HTR-8/SVneo (cell line): Measurements from ENCODE around the gene RS1.

Experiments
- DNase-seq: peaks from one replicate; pipeline ENCODE4 v3.0.0; 2011; ENCODE audit warnings: low spot score, mixed read lengths; ENCODE audit not compliant: insufficient read length
- FAIRE-seq: peaks from 2 replicates; lab custom pipeline; 2011; peaks lifted over from hg19 to GRCh38; lab: Jason Lieb, UNC

Gene RS1

DNA sequence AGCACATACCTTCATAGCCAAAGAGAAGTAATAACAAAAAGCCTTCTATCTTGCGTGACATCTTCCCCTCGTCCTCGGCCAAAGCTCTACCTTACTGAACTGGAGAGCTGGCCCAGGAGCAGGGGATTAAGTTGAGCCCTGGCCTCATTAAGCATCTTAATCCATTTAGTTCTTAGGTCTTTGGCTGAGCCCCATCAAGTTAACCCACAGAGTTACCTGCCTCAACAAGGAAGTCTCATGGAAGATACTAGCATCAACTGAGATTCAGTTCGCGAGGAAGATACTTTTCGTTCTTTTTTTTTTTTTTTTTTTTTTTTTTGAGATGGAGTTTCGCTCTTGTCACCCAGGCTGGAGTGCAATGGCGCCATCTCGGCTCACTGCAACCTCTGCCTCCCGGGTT lies at the start of gene RS1:
Gene RS1 (minus strand): TSS at position 101 of the 400 bp plus-strand sequence. CDS start 40 bp downstream, at position 61.
- DNase-seq (no peak), FAIRE-seq (no peak)

DNA sequence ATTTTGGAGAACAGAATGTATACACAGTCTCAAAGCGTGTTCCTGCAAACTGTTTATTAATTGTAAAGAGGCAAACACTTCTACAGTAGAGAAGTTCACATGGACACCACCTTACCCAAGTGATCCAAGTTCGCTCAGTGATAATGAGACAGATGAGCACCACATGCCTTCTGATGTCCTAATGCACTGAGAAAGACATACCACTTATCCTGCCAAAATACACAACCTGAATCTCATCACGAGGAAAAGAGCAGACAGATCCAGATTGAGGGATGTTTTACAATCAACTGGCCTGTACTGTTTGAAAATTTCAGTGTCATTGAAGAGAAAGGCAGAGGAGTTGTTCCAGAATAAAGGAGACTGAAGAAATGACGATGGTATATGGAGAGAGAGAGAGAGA lies 47.9 kb upstream of the RS1 start:
- DNase-seq (no peak), FAIRE-seq (no peak)

DNA sequence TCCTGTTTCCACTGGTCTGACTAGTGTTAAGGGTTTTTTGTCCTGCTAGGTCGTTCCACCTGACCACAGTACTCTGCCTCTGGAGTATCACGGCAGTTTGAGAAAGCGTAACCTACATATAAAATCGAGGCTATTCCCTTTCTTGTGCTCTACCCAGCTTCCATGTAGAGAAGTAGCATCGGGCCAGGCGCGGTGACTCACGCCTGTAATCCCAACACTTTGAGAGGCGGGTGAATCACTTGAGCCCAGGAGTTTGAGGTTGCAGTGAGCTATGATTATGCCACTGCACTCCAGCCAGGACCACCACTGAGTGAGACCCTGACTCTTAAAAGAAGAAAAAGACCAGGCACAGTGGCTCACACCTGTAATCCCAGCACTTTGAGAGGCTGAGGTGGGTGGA lies 43.0 kb upstream of the RS1 start:
- FAIRE-seq (no peak), DNase-seq (no peak)

- FAIRE-seq, result no peak
- DNase-seq, result no peak
Measured at GRCh38 chrX:18709833-18710232, 37.9 kb upstream of the RS1 start.

GRCh38 chrX:18707426-18708049 lies 35.6 kb upstream of the RS1 start, which contains the start of gene PPEF1:
PPEF1 (plus strand) TSS chrX:18707645; CDS start chrX:18707781, 136 bp downstream.
- DNase-seq (no peak), FAIRE-seq (no peak)

DNA sequence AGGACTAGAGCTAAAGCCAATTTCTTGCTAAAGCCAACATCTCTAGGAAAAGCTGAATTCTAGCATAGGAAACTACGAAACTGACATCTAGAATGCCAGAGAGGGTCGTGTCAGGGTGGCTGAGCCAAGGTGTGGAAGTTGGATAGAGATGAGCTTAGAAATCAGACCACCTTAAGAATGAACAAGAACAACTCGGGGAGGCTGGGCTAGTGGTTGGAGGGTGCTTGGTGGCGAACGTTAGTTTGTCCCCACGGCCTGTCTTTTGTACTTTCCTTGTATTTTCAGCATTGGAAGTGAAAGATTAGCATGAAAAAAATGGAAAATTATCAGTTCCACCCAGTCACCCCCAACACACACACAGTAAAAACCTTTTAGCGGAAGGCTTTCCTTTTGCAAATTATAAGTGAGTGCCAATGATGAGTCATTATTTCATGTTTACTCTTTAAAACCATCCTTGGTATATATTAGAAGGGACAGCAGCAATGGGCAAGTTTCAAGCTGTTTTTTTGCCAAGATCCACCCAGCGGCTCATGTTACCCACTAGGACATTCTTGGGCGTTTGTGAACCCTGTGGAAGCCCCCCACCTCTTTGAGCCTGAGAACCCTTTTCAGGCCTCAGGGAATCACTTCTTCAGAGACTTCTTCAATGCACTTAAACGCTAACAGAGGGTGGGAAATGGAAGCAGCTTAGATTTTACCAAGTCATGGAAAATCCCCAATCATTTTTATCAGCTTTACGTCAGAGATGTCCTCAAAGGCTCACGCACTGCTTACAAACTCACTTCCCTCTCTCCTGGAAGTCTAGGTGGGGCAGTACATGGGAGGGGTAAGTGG lies 30.7 kb upstream of the RS1 start:
- peak; percentile 15 for DNase-seq
- no peak for FAIRE-seq

DNA sequence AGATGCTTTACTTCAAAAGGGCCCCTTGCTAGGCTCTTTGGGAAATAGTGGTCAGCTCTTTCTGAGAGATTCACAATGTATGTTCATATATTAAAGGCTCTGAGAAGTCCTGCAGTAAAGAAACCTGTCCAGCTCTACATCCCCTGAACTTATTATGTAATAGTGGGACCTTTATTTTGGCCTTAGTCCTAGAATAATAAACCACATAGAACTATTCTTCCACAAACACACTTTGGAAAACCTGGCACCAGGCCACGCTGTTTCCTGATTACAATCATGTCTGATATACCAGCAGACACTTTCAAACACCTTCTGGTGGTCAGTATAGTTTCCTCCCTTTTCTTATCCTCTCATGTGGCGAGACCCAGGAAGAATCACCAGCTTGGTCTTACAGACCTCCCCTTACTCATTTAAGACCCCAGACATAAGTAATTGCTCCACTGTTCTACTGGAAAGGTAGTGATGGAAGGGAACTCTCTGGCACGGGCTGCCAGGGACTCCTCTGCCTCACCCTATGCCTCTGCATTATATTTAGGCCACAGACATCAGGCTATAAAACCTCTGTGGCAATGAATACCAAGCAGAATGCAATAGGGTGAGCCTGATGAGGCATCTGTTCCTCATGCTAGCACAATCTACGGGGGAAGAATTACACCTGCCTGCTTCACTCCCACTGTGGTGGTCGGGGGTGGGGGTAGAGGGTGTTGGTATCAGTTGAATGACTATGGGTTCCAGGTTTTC lies 29.9 kb upstream of the RS1 start:
- FAIRE-seq (no peak), DNase-seq (no peak)

- FAIRE-seq (no peak), DNase-seq (no peak)
Measured at GRCh38 chrX:18698737-18699650, 27.1 kb upstream of the RS1 start.

DNA sequence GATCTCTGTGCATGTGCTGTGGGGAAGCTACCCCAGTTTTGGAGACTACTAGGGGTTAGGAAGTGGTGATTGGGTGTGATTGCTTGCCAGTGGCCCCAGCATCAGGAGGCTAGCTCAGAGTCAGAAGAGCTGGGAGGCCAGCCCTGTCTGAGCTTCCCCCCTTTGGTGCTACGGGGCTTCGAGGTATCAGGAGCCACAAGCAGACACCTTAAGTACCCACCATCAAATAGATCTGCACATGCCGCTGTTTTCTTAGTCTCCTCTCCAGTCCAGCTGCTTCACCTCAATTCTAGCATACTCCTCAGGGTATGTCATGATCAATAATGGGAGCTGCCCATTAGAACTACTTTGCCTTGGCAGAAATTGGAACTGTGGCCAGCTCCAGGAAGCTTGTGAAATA lies 24.7 kb upstream of the RS1 start:
- DNase-seq (no peak), FAIRE-seq (no peak)

GRCh38 chrX:18692541-18692940 lies 20.6 kb upstream of the RS1 start:
- FAIRE-seq, result no peak

DNA sequence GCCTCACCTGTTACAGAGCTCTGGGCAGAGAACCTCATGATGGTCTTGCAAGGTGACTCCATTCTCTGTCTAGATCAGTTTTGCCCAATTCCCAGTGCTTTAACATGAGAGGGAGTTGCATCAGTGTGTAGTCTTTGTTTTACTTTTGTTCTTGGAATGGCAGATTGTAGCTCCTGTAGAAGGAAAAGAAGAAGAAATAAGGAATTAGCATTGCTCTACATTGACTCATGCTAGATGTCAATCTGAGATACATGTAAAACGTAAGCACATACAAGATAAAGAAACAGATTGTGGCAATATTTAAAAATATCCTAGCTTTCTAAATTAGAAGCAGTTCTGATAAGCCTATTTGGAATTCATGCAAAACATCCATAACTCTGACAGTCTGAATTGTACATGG lies 19.5 kb upstream of the RS1 start:
- DNase-seq, result no peak
- no peak for FAIRE-seq

More at GRCh38 chrX:18692541-18692940, 20.6 kb upstream of the RS1 start:
- DNase-seq, result no peak

DNA sequence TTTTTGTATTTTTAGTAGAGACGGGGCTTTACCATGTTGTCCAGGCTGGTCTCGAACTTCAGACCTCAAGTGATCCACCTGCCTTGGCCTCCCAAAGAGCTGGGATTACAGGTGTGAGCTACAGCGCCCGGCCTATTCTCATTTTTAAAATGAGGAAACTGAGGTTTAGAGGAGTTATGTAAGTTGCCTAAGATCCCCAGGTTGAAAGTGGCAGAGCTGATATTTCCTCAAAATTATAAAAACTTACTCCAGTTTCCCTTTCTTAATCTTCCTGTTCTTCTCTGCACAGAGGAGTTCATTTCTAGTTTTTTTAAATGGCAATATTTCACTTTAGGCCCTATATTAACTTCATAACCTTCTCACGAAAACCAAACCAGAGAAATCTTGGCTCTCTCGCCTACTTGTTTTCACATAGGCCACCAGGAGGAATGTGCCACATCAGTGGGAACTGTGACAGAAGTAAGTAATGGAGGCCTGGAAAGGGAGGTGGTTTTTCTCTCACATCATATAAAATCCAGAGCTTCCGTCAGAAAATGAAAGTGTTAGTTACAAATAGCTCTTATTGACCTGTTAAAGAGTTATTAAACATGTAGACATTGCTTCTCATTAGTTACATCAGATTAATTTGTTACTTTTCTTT lies 16.1 kb upstream of the RS1 start:
- DNase-seq, result no peak
- no peak for FAIRE-seq

DNA sequence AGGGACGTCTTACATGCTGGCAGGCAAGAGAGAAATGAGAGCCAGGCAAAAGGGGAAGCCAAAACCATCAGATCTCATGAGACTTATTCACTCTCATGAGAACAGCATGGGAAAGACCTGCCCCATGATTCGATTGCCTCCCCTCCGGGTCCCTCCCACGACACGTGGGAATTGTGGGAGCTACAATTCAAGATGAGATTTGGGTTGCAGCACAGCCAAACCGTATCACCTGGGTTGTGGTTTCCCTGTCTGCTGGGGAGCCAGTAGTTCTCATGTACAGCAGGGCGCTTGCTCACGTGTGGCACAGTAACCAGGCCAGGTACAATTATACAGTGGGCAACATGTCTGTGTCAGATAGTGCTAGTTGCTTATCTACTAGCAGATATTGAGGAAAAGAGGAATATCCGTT lies 11.1 kb upstream of the RS1 start:
- FAIRE-seq (no peak), DNase-seq (no peak)

DNA sequence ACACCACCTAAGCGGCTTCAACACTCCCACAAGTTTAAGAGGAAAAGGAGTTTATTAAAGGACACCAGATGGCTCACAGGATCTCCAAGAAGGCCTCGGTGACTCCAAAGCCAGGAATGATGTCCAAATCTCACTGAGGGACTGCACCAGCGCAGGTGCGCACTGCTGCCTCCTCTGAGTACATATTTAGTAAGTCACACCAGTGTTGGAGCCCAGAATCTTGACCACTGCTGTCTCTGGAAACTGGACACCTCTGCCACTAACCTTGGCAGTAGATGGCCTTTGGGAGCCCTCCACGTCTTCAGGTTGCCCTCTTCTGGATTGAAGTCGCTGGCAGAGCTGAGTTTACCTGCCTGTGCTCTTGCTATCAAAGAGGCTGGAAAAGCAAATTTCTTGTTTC lies 10.1 kb upstream of the RS1 start:
- FAIRE-seq, result no peak
- DNase-seq, result no peak

GRCh38 chrX:18677161-18677869 lies 5.4 kb upstream of the RS1 start:
- no peak for DNase-seq
- FAIRE-seq, result no peak

DNA sequence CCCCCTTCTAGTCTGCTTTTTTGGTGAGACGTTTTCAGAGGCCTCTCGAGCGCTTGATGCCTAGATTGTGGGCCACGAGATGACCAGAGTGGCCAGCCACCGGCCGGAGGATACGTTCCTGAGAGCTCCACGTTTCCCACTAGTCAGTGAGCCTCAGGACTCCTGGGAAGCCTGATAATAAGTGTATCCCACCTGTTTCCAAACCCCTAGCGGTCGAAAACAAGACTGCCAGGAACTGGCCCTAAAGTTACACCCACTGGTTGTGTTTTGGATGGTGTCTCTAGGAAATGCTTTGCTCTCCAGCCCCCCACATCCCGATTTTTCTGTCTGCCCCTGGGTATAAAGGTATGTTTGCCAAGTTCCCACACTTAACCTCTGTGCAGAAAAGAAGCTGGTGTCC lies 4.6 kb upstream of the RS1 start:
- DNase-seq (no peak), FAIRE-seq (no peak)

DNA sequence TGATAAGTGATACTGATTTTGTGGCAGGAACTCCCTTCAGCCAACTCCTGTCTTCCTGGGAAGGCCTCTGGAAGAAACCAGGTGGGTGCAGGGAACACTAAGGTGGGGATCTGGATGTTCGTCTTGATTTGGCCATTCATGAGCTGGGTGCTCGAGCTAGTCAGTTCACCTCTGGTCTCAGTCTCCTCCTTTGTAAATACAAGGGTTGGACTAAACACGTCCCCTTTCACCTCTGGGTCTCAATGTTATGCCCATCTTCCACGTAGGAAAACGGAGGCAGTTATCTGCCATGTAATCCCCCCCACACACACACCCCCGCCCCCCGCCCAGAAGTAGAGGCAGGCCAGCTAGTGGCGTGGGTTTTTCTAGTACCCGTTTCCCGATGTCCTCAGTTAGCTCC lies 4.1 kb upstream of the RS1 start:
- no peak for DNase-seq
- FAIRE-seq, result no peak

- DNase-seq (peak; percentile 21), FAIRE-seq (no peak)
Measured at GRCh38 chrX:18674788-18675735, 3.2 kb upstream of the RS1 start.
